NT2/D1 (cell line): Measurements from ENCODE around the gene WNT9B.

Experiments
- SUZ12 ChIP-seq: IDR thresholded peaks from 2 replicates; pipeline ENCODE4 v1.6.1; 2011; ENCODE audit not compliant: insufficient read length, insufficient read depth; ENCODE audit errors: extremely low read depth
- YY1 ChIP-seq: IDR thresholded peaks from 2 replicates; pipeline ENCODE4 v1.6.1; 2011; ENCODE audit not compliant: insufficient read length, insufficient read depth

DNA sequence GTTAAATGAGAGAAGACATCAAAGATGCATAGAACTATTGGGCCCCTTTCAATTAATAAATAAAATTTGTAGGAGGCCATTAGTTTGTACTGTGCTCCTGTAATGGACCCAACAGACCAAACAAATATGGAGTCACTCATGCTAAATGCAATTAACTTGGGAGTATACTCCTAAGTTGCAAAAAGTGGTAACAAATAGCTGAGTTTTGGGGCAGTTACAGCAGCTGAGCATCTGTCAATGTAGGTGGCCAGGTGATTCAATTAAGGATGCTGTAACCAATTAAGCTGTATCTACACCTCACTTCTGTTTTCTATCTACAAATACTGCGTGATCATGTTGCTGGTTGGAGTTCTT is 34.9 kb downstream of the WNT9B start:
- TF ChIP-seq YY1 (no peak), SUZ12 (no peak)
